ENCODE results near the gene MRTFA. TPM values are rescaled to one million over a fixed set of nuclear protein-coding genes. Genes with fewer than 3 reads are reported as not detected.

Gene MRTFA
- total and polyA plus RNA-seq, 12 donors, result 12.3 to 141 (median 41.6) TPM

GRCh38 chr22:40642316-40642715 lies 5.8 kb upstream of the MRTFA start:
- Histone ChIP-seq H3K4me3 (no peak overlapping the region), H3K4me1 (replicated peaks in 1 of 2) (peaks cover 7 to 9% of the 10 kb centered on the region in 2 donors), H3K9me3 (replicated peaks in 1 of 3) (no peaks in the 10 kb centered on the region), H3K27me3 (no peaks in the 10 kb centered on the region), H3K27ac (no peak overlapping the region), H3K36me3 (replicated peaks in 1 of 2) (no peaks in the 10 kb centered on the region)
- intact Hi-C loops (cut with DNase I), result loop anchor here (5.0 to 10.0 kb wide), 4 partner anchors 115 to 208 kb away; no protein-coding TSS in a partner anchor
- no peak for DNase-seq
- 94 to 97% (median 94%) methylated on average over 4 of the region's 4 CpGs for WGBS, 4 donors
- no peak for TF ChIP-seq POLR2A (IDR thresholded peaks at IDR 0.05)

- intact Hi-C loops (cut with DNase I), result loop anchor here (5.0 to 10.0 kb wide), 4 partner anchors 114 to 206 kb away; no protein-coding TSS in a partner anchor
- H3K4me3 ChIP-seq, result no peak overlapping the region
- H3K27me3 ChIP-seq, result no peaks in the 10 kb centered on the region
- no peak overlapping the region for H3K27ac ChIP-seq
- TF ChIP-seq, protein P1, sequence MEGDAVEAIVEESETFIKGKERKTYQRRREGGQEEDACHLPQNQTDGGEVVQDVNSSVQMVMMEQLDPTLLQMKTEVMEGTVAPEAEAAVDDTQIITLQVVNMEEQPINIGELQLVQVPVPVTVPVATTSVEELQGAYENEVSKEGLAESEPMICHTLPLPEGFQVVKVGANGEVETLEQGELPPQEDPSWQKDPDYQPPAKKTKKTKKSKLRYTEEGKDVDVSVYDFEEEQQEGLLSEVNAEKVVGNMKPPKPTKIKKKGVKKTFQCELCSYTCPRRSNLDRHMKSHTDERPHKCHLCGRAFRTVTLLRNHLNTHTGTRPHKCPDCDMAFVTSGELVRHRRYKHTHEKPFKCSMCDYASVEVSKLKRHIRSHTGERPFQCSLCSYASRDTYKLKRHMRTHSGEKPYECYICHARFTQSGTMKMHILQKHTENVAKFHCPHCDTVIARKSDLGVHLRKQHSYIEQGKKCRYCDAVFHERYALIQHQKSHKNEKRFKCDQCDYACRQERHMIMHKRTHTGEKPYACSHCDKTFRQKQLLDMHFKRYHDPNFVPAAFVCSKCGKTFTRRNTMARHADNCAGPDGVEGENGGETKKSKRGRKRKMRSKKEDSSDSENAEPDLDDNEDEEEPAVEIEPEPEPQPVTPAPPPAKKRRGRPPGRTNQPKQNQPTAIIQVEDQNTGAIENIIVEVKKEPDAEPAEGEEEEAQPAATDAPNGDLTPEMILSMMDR (IDR thresholded peaks at IDR 0.05), result no peak
- TF ChIP-seq POLR2A (IDR thresholded peaks at IDR 0.05), result no peak
- H3K9me3 ChIP-seq (replicated peaks in 1 of 3), result no peaks in the 10 kb centered on the region
- peaks cover 7 to 9% of the 10 kb centered on the region in 2 donors for H3K4me1 ChIP-seq (replicated peaks in 1 of 2)
- DNase-seq, result peak in 3 of 7 donors; percentile 40 to 51 (median 40)
- H3K36me3 ChIP-seq (replicated peaks in 1 of 2), result no peaks in the 10 kb centered on the region
- WGBS, 4 donors, result 59 to 71% (median 64%) methylated on average over 6 of the region's 6 CpGs
These were observed 4.8 kb upstream of the MRTFA start for GRCh38 chr22:40641269-40641668.

- WGBS, 4 donors, result 81 to 88% (median 83%) methylated on average over 17 of the region's 17 CpGs
These were observed 1.7 kb upstream of the MRTFA start for GRCh38 chr22:40638261-40638660.

GRCh38 chr22:40637183-40638150 lies 948 bp upstream of the MRTFA start:
- intact Hi-C loops (cut with DNase I), result no loop called here
- TF ChIP-seq, protein P1 (IDR thresholded peaks at IDR 0.05), result no peak
- TF ChIP-seq POLR2A (IDR thresholded peaks at IDR 0.05), result no peak
- Histone ChIP-seq H3K4me3 (peak overlapping the region in 3 of 4 donors; percentile 53 to 57 (median 54)), H3K4me1 (replicated peaks in 1 of 2) (peaks cover 7 to 24% of the 10 kb centered on the region in 2 donors), H3K36me3 (replicated peaks in 1 of 2) (no peaks in the 10 kb centered on the region), H3K9me3 (replicated peaks in 1 of 3) (no peaks in the 10 kb centered on the region), H3K27ac (peak overlapping the region; percentile 57 to 93 (median 88)), H3K27me3 (no peaks in the 10 kb centered on the region)
- 21 to 27% (median 24%) methylated on average over 33 to 46 of the region's 46 CpGs for WGBS, 4 donors
- peak in 6 of 7 donors; percentile 39 to 88 (median 67) for DNase-seq

More at GRCh38 chr22:40638261-40638660, 1.7 kb upstream of the MRTFA start:
- intact Hi-C loops (cut with DNase I), result no loop called here
- TF ChIP-seq, protein P1 (IDR thresholded peaks at IDR 0.05), result no peak
- TF ChIP-seq POLR2A (IDR thresholded peaks at IDR 0.05), result no peak
- DNase-seq, result peak in 1 of 7 donors; percentile 27
- H3K27ac ChIP-seq, result peak overlapping the region in 1 of 5 donors; percentile 91
- H3K9me3 ChIP-seq (replicated peaks in 1 of 3), result no peaks in the 10 kb centered on the region
- peaks cover 7 to 24% of the 10 kb centered on the region in 2 donors for H3K4me1 ChIP-seq (replicated peaks in 1 of 2)
- no peaks in the 10 kb centered on the region for H3K36me3 ChIP-seq (replicated peaks in 1 of 2)
- H3K4me3 ChIP-seq, result no peak overlapping the region
- H3K27me3 ChIP-seq, result no peaks in the 10 kb centered on the region

All from adrenal gland (tissue), 12 donors.